ENCODE results near the gene FAM20C. TPM values are rescaled to one million over a fixed set of nuclear protein-coding genes. Genes with fewer than 3 reads are reported as not detected.

The FAM20C gene
- total and polyA plus RNA-seq, 2 of the 8 experiments (the other 6 are each of a cell fraction or from before 2014, with no cell fraction given), result 9.5 to 34.8 TPM

DNA sequence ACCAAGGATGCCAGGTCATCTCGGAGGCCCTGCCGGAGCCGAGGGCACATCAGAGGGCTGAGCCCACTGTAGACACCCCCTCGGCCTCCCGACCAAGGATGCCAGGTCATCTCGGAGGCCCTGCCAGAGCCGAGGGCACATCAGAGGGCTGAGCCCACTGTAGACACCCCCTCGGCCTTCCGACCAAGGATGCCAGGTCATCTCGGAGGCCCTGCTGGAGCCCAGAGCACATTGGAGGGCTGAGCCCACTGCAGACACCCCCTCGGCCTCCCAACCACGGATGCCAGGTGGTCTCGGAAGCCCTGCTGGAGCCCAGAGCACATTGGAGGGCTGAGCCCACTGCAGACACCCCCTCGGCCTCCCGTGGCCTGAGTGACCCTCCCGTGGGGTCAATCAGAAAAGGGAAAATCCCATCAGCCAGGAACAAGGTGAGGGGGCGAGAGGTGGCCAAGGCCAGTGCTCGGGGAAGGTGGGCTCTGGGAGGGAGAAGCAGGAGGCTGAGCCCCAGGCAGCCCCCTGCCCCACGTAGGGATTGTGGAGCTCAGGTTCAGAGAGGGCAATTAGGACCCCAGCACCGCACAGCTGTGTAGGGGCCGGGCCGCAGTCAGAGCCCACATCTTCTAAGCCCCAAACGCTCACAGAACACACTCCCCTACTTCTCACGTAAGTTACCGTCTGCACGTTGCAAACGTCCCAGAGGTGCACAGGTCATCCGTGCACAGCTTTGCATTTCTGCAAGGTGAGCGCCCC is 60.0 kb downstream of the FAM20C start (continued):
- TF ChIP-seq MAFK (IDR thresholded peaks at IDR 0.05; ENCODE audit: low read depth, low read length), result no peak
- TF ChIP-seq EGR1 (IDR thresholded peaks at IDR 0.05; ENCODE audit: borderline replicate concordance, low read depth, low read length), result no peak
